Lung (tissue), 16 donors: ENCODE results near the gene KATNBL1. TPM values are rescaled to one million over a fixed set of nuclear protein-coding genes. Genes with fewer than 3 reads are reported as not detected.

Experiments
- ATAC-seq: fragments of 200-7000 bp; cut with Tn5 transposase; one replicate; pipeline ENCODE4 v1.9.1; 2020; ENCODE audit warnings: moderate number of reproducible peaks; ENCODE audit not compliant: insufficient read depth, low FRiP score
- DNase-seq, 3 donors: peaks; one replicate each; pipeline ENCODE4 v3.0.0-alpha.2; 2013 to 2017
- H3K27ac ChIP-seq, 2 donors: one replicate each; pipeline ENCODE4 v1.5.1; 2013; ENCODE audit warnings: mild to moderate bottlenecking in 2 of 2, moderate library complexity in 2 of 2, control low read depth in 1 of 2, inconsistent platforms in 1 of 2, low read depth in 1 of 2, low read length in 1 of 2
- H3K27me3 ChIP-seq, 3 donors: one replicate each; pipeline ENCODE4 v1.5.1; 2013; ENCODE audit warnings: low read length in 2 of 3; ENCODE audit not compliant: control insufficient read depth in 3 of 3, insufficient read depth in 3 of 3
- H3K36me3 ChIP-seq, 4 donors: one replicate each; pipeline ENCODE4 v1.5.1; 2013; ENCODE audit warnings: low read length in 4 of 4, mild to moderate bottlenecking in 1 of 4, moderate library complexity in 1 of 4; ENCODE audit not compliant: control insufficient read depth in 4 of 4, insufficient read depth in 4 of 4
- H3K4me1 ChIP-seq, 5 donors: one replicate each; pipeline ENCODE4 v1.5.1; 2013; ENCODE audit warnings: low read length in 5 of 5, mild to moderate bottlenecking in 2 of 5, moderate library complexity in 1 of 5; ENCODE audit not compliant: control insufficient read depth in 5 of 5, insufficient read depth in 5 of 5
- H3K4me3 ChIP-seq: one replicate; pipeline ENCODE4 v1.5.1; 2013; ENCODE audit warnings: mild to moderate bottlenecking, control low read depth, moderate library complexity
- H3K9ac ChIP-seq, 2 donors: one replicate each; pipeline ENCODE4 v1.5.1; 2013; ENCODE audit warnings: low read length in 2 of 2, control low read depth in 1 of 2; ENCODE audit not compliant: insufficient read depth in 1 of 2
- H3K9me3 ChIP-seq, 4 donors: one replicate each; pipeline ENCODE4 v1.5.1; 2013; ENCODE audit warnings: low read length in 3 of 4, mild to moderate bottlenecking in 1 of 4, moderate library complexity in 1 of 4; ENCODE audit not compliant: control insufficient read depth in 4 of 4, insufficient read depth in 3 of 4
- WGBS, 2 donors: extraction: QIAGEN DNeasy Blood & Tissue Kit; methylation state at CpG; one replicate each; pipeline ENCODE4 v1.1.7; 2013; 5-methylcytosine and 5-hydroxymethylcytosine counted together
- long read RNA-seq, 5 donors: transcript quantifications; one replicate each; lab custom pipeline, GENCODE V29; 2026
- polyA plus RNA-seq, 2 donors: library from polyadenylated mRNA; stranded (reverse); fragments of 200-250 nt; gene quantifications; one replicate each; pipeline ENCODE4 v1.2.1, GENCODE V29; 2013
- total RNA-seq, 2 donors: library from RNA; depleted of rRNA in 1 of 2; stranded (reverse); fragments of >200 nt in 1 of 2; gene quantifications; one replicate each; pipeline ENCODE4 v1.2.1, GENCODE V29; 2014 to 2021
- TF ChIP-seq, protein P1 (sequence below): IDR thresholded peaks from 2 replicates; pipeline ENCODE4 v1.5.1; 2012; ENCODE audit warnings: mild to moderate bottlenecking; ENCODE audit errors: control extremely low read depth, extremely low read depth
- donor health status: control.
- donor health status: control.
- donor health status: Bipolar disorder and iron deficiency.
- donor health status: healthy.
- donor health status: DM: yes; HTN: yes; CAD: no.

The KATNBL1 gene, protein sequence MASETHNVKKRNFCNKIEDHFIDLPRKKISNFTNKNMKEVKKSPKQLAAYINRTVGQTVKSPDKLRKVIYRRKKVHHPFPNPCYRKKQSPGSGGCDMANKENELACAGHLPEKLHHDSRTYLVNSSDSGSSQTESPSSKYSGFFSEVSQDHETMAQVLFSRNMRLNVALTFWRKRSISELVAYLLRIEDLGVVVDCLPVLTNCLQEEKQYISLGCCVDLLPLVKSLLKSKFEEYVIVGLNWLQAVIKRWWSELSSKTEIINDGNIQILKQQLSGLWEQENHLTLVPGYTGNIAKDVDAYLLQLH
- total RNA-seq (100 to 1,000 TPM in 1 of 2 donors, 10 to 100 TPM in 1; 40.3 to 112 TPM), polyA plus RNA-seq (10 to 100 TPM; 25.7 to 33.6 TPM)
- long read RNA-seq, donor 1, transcript KATNBL1-201 (10 exons, 2,723 nt): major isoform, 11 of 272 reads
- long read RNA-seq, donor 1, transcript KATNBL1-214 (5 exons, 924 nt): minor isoform, 7 of 272 reads
- long read RNA-seq, donor 1, partial matches to known transcripts: 153 of 272 reads
- long read RNA-seq, donor 1, other reads (novel, unspliced or antisense): 96 of 272 reads
- long read RNA-seq, donor 2, partial matches to known transcripts: 0 of 5 reads
- long read RNA-seq, donor 2, other reads (novel, unspliced or antisense): 0 of 5 reads
- long read RNA-seq, donor 3, transcript KATNBL1-214 (5 exons, 924 nt): major isoform, 5 of 15 reads
- long read RNA-seq, donor 3, transcript KATNBL1-205 (2 exons, 739 nt): major isoform, 5 of 15 reads
- long read RNA-seq, donor 3, partial matches to known transcripts: 0 of 15 reads
- long read RNA-seq, donor 3, other reads (novel, unspliced or antisense): 0 of 15 reads
- long read RNA-seq, donor 4, transcript KATNBL1-214 (5 exons, 924 nt): major isoform, 8 of 11 reads
- long read RNA-seq, donor 4, partial matches to known transcripts: 0 of 11 reads
- long read RNA-seq, donor 4, other reads (novel, unspliced or antisense): 0 of 11 reads
- long read RNA-seq, donor 5, transcript KATNBL1-201 (10 exons, 2,723 nt): major isoform, 6 of 228 reads
- long read RNA-seq, donor 5, transcript KATNBL1-214 (5 exons, 924 nt): minor isoform, 5 of 228 reads
- long read RNA-seq, donor 5, transcript KATNBL1-205 (2 exons, 739 nt): major isoform, 6 of 228 reads
- long read RNA-seq, donor 5, partial matches to known transcripts: 86 of 228 reads
- long read RNA-seq, donor 5, other reads (novel, unspliced or antisense): 123 of 228 reads

DNA sequence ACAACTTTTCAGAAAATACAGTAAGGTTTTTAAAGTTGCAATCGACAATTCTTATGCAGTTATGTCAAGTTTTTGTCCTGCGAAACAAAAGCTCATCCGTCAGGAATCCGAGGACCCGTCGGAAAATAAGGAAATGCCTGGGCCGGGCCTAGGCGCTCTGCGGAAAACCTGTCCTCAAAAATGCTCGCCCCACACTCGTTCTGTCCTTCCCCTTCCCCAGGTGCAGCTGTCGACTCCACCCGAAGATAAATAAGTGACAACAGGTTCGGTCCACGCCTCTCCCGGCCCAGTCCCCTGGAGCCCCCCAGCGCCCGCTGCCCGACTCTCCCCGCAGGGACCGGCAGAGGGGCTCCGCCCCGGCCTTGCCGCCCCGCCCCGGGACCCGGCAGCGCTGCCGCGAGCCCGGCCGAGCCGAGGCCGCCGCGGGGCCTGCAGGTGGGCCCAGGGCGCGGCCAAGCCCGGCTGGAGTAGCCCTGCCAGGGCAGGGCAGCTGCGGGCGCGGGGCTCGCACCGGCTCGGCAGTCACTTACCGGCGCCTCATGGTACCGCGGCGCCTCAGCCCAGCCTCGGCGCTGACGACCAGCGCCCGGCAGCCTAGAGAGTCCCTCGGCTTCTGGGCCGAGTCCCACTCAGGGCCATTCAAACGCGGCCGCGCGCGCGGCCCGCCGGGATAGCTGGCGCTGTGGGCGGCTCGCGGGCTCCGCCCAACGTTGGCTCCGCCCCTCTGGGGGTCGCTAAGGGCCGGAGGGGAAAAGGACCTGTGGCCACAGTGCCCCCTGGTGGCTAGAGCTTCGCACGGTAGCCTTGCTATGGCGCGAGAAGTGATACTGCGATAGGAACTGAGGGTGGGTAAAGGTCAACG is at the start of gene KATNBL1:
TSS of gene KATNBL1 (minus strand) at position 676 of the 862 bp plus-strand sequence. CDS start 46,420 bp downstream, outside the sequence.
- TF ChIP-seq, protein P1, sequence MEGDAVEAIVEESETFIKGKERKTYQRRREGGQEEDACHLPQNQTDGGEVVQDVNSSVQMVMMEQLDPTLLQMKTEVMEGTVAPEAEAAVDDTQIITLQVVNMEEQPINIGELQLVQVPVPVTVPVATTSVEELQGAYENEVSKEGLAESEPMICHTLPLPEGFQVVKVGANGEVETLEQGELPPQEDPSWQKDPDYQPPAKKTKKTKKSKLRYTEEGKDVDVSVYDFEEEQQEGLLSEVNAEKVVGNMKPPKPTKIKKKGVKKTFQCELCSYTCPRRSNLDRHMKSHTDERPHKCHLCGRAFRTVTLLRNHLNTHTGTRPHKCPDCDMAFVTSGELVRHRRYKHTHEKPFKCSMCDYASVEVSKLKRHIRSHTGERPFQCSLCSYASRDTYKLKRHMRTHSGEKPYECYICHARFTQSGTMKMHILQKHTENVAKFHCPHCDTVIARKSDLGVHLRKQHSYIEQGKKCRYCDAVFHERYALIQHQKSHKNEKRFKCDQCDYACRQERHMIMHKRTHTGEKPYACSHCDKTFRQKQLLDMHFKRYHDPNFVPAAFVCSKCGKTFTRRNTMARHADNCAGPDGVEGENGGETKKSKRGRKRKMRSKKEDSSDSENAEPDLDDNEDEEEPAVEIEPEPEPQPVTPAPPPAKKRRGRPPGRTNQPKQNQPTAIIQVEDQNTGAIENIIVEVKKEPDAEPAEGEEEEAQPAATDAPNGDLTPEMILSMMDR: peak; percentile 95
- peak within 1 kb of the TSS; percentile 92 to 93 for H3K27ac ChIP-seq
- ATAC-seq (peak; percentile 100), DNase-seq (peak; percentile 96 to 97 (median 96))
- H3K36me3 ChIP-seq: no peaks in the 10 kb centered on the region
- no peaks in the 10 kb centered on the region for H3K9me3 ChIP-seq
- peaks cover 0 to 12% (median 0%) of the 10 kb centered on the region in 5 donors for H3K4me1 ChIP-seq
- H3K9ac ChIP-seq: peak within 1 kb of the TSS; percentile 48 to 89
- peaks cover 0 to 4% (median 0%) of the 10 kb centered on the region in 3 donors for H3K27me3 ChIP-seq
- H3K4me3 ChIP-seq: peak within 1 kb of the TSS; percentile 83
- 0 to 1% methylated on average over 79 to 81 of the region's 81 CpGs for WGBS, 2 donors

DNA sequence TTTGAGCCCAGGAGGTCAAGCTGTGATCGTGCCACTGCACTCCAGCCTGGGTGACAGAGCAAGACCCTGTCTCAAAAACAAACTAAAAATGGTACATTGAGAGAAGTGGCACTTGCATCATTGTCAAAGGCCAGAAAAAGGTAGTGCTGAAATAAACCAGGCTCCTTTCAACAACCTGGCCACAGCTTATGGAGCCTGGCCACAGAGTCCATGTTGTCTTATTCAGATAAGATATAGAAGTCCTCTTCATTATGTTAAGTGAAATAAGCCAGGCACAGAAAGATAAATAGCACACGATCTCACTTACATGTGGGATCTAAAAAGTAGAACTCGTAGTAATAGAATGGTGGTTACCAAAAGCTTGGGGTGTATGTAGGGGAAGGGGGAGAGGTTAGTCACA is 49.7 kb upstream of the KATNBL1 start:
- peak overlapping the region in 1 of 2 donors; percentile 62 for H3K27ac ChIP-seq
- peaks cover 0 to 8% (median 0%) of the 10 kb centered on the region in 5 donors for H3K4me1 ChIP-seq
- H3K9me3 ChIP-seq: no peaks in the 10 kb centered on the region
- no peaks in the 10 kb centered on the region for H3K27me3 ChIP-seq
- 93 to 94% methylated on average over 3 of the region's 3 CpGs for WGBS, 2 donors
- TF ChIP-seq, protein P1: no peak
- ATAC-seq (no peak), DNase-seq (no peak)
- peaks cover 0 to 11% (median 9%) of the 10 kb centered on the region in 4 donors for H3K36me3 ChIP-seq
- H3K9ac ChIP-seq: no peak overlapping the region
- no peak overlapping the region for H3K4me3 ChIP-seq

DNA sequence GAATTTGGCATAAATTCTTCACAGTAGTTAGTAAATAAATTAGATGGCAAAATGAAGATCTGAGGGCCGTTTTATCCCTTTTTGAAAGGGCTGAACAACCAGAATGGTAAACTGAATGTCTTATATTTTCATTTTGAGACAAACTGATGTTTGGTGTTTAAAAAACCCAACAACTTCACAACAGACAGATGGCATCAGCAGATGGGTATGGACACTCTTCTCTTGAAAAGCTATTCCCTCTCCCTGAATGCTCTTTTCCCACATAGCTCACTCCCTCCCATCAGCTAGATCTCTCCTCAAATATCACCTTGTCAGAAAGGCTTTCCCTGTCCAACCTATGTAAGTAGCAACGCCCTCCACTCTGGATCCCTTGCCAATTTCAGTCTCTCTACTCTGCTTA is 48.3 kb upstream of the KATNBL1 start:
- H3K9ac ChIP-seq: no peak overlapping the region
- TF ChIP-seq, protein P1: no peak
- H3K27ac ChIP-seq: peak overlapping the region in 1 of 2 donors; percentile 54
- ATAC-seq (no peak), DNase-seq (no peak)
- H3K27me3 ChIP-seq: no peaks in the 10 kb centered on the region
- peaks cover 0 to 18% (median 15%) of the 10 kb centered on the region in 4 donors for H3K36me3 ChIP-seq
- H3K9me3 ChIP-seq: no peaks in the 10 kb centered on the region
- WGBS, 2 donors: 92 to 95% methylated on average over 2 of the region's 2 CpGs
- no peak overlapping the region for H3K4me3 ChIP-seq
- H3K4me1 ChIP-seq: peaks cover 0 to 8% (median 0%) of the 10 kb centered on the region in 5 donors
